Sigmoid colon (tissue), 3 donors: ENCODE results near the gene IFT74.

Source experiments
- POLR2A ChIP-seq, 2 donors: fragments of 450-650 bp; IDR thresholded peaks; one replicate each; pipeline ENCODE4 v1.6.1; 2016; ENCODE audit warnings: antibody characterized with exemption in 2 of 2, mild to moderate bottlenecking in 2 of 2, moderate library complexity in 2 of 2
- TF ChIP-seq, protein P1 (sequence below), 4 experiments: fragments of 450-650 bp in 3 of 4; fragments of 200-600 bp in 1 of 4; IDR thresholded peaks; one replicate each; pipeline ENCODE4 v1.5.1; 2016 to 2019; ENCODE audit warnings: antibody characterized with exemption in 4 of 4, mild to moderate bottlenecking in 3 of 4, moderate library complexity in 2 of 4

DNA sequence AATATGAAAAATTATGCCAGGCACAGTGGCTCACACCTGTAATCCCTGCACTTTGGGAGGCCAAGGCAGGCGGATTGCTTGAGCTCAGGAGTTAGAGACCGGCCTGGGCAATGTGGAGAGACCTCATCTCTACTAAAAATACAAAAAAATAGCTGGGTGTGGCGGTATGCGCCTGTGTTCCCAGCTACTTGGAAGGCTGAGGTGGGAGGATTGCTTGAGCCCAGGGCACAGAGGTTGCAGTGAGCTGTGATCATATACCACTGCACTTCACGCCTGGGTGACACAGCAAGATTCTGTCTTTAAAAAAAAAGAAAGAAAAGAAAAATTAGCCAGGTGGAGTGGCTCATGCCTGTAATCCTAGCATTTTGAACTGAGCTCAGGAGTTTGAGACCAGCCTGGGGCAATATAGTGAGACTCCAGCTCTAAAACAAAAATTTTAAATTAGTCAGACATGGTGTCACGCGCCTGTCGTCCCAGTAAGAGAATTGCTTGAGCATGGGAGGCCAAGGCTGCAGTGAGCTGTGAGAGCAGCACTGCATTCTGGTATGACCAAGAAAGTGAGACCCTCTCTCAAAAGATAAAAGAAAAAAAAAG lies 27.2 kb upstream of the IFT74 start:
- TF ChIP-seq, protein P1, sequence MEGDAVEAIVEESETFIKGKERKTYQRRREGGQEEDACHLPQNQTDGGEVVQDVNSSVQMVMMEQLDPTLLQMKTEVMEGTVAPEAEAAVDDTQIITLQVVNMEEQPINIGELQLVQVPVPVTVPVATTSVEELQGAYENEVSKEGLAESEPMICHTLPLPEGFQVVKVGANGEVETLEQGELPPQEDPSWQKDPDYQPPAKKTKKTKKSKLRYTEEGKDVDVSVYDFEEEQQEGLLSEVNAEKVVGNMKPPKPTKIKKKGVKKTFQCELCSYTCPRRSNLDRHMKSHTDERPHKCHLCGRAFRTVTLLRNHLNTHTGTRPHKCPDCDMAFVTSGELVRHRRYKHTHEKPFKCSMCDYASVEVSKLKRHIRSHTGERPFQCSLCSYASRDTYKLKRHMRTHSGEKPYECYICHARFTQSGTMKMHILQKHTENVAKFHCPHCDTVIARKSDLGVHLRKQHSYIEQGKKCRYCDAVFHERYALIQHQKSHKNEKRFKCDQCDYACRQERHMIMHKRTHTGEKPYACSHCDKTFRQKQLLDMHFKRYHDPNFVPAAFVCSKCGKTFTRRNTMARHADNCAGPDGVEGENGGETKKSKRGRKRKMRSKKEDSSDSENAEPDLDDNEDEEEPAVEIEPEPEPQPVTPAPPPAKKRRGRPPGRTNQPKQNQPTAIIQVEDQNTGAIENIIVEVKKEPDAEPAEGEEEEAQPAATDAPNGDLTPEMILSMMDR (IDR thresholded peaks at IDR 0.05) = no peak
- TF ChIP-seq POLR2A (IDR thresholded peaks at IDR 0.05) = no peak
